ENCODE measurements around the gene TAS2R30.
A peak's percentile ranks its signal among the peaks of the same experiment; 100 is the strongest.

Gene TAS2R30, protein sequence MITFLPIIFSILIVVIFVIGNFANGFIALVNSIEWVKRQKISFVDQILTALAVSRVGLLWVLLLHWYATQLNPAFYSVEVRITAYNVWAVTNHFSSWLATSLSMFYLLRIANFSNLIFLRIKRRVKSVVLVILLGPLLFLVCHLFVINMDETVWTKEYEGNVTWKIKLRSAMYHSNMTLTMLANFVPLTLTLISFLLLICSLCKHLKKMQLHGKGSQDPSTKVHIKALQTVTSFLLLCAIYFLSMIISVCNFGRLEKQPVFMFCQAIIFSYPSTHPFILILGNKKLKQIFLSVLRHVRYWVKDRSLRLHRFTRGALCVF

DNA sequence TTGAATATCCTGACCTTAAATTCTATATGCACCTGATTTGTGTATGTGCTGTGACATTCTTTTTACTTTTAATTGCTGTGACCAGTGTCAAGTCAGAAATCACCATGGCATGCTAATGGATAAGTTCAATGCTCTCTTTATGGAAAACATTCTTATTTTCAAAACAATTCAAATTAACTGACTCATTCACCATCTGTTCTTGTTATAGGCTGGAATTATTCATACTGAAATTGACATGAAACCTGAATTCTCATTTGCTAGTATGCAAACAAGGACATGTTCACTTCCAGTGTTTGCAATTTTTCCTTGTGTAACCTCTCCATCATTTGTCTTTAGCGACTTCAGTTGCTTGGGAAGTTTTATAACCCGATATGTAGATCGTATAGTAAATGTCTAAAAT is at the start of gene TAS2R30:
TAS2R30 (minus strand) TSS at position 340 of the 400 bp plus-strand sequence. CDS start 400 bp downstream, outside the sequence.
- no peak for DNase-seq

DNA sequence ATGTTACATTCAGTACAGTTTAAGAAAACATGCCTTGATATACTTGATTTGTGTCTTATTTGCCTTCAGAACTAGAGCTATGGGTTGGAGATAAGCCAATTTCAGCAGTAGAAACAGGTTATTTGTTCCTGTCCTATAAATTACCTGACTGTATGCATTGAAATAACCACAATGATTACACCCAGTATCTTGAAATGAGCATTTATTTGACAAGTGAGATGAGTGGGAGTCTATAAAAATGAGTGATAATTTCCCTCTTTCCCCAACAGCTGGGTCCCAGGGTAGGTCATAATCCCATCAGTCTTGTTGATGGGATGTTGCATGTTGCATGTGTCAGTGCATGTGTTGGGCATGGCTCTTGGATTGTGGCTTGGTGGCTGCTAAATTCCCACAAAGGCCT is 48.6 kb upstream of the TAS2R30 start:
- no peak for DNase-seq

DNA sequence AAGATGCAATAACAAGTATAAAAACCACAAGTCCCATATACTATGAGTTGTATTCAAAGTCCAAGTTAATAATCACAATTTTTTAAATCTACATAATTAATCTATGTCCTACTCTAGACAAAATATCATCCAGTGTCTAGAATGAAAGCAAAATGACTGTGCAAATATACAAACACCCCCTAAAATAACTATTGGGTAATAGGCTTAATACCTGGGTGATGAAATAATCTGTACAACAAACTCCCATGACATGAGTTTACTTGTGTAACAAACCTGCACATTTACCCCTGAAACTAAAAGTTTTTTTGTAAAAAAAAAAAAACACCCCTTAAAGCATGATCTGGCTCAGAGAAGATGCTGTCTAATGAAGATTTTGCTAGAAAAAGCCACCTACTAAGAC is 48.1 kb upstream of the TAS2R30 start:
- no peak for DNase-seq

DNA sequence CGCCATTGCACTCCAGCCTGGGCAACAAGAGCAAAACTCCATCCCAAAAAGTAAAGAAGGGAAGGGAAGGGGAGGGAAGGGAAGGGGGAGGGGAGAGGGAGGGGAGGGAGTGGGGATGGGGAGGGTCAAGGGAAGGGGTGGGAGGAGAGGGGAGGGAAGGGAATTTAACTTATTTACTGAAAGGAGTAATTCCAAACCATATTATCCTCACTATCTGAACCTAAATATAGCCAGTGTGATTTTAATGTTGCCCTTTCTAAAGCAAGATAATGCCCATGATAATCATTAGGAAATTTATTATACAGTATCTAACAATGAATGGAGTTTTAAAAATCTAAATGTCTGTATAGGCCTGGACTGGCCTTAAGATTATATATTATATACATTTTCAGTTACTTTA is 43.8 kb upstream of the TAS2R30 start:
- DNase-seq, result no peak

DNA sequence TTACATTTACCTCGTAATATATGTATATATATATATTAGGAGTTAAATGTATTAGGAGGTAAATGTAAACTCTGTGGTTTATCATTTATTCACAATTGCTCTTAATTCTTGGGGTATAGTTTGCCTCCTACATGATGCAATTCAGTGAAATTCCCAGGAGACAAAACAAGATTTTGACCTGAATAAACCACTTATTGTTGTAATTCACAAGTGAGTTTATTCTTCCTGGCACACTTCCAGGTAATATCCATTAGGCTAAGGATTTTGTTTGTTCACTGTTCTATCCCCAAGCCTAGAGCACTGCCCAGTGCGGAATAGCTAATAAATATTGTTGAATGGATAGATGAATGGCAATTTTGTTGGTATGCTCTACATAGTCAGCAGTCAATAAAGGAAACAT is 39.6 kb upstream of the TAS2R30 start:
- no peak for DNase-seq

DNA sequence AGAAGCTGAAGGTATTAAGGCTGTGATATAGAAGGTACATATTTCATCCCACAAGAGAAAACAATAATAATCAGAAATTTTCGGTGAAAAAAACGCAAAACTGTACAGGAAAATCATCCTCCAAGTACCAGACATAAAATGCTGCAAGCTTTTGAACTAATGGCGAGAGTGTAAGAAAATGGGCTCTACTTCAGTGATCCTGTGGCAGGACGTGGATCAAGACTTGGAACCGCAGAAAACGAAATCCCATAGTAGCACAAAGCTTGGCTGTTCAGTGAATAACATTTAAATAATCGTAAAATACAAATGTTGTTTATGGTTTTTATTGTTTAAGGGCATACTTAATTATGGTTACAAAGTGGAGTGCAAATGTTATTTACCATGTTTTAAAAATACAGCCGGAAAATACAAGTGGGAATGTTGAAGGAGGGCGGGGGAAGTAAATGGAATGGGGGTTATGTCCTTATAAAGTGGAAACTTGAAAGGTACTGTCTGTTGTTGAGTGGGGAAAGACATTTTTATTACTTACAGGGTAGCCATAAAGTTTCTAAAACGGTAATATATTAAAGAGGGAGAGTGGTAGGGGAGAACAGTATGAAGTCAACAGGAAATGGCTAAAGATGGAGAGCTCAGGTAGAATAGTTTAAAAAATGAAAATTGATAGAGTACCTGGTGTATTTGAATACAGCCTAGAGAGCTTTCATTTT is 37.7 kb upstream of the TAS2R30 start:
- DNase-seq, result no peak

DNA sequence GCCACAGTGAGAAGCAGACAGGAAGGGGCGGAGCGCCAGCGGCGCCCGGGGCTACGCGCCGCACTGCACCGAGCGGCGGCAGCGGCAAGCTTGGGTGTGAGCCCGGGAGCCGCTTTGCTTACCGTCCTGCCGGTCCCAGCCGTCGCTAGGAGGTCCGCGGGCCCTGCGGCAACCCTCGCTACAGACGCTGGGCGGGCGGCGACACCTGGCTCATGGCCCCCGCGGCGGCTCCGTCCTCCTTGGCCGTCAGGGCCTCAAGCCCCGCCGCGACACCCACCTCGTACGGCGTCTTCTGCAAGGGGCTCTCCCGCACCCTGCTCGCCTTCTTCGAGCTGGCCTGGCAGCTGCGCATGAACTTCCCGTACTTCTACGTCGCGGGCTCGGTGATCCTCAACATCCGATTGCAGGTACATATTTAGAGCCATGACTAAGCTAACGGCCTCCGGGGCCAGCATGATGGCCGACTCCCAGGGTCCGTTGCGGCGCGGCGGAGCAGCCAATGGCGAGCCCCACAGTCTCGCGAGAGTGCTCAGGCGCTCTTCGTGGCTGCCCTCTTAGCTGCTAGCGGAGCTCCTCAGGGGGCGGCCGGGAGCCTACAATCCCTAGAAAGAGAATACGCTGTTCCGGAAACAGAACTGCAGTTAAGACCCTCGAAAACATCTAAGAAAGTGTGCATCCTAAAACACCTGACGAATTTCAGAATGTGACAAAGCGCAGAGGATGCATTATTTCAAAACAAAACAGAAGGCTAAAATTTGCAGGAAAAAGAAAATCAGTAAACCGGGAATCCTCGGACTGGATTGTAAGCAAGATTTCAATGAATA is 36.9 kb upstream of the TAS2R30 start, which contains the start of gene SMIM10L1:
SMIM10L1 (plus strand) TSS at position 50 of the 824 bp plus-strand sequence; CDS start at position 213, 163 bp downstream.
- peak; percentile 75 for DNase-seq

DNA sequence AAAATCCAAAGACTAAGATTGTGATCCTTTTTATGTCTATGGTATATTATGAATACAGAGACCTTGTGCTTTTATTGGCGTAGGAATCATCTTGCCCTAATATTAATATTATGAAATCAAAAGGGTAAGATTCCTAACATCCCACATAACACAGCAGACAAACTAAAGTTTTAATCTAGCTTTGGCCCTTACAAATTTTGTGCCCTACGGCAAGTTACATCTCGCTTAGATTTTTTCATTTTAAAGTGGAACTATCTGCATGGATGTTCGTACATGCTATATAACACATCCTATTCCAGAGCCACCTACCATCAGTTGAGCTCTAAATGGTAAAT is 36.3 kb upstream of the TAS2R30 start:
- no peak for DNase-seq

DNA sequence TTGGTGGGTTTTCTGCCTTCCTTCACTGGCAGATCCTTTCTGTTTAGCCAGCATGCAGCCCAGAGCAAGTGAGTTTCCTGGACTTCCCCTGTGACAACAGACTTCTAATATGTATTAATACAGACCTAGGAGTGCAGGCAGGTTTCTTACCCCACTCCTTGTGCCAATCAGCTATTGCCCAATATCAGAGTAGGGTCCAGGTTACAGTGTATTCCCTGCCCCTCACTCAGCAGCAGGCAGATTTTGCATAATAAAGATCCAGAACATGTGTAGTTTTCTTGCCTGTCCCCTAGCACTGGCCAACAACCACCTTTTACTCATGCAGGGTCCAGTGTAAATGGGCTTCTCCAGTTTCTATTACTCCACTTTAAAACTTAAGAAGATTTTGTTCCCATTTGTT is 31.9 kb upstream of the TAS2R30 start:
- DNase-seq, result no peak

DNA sequence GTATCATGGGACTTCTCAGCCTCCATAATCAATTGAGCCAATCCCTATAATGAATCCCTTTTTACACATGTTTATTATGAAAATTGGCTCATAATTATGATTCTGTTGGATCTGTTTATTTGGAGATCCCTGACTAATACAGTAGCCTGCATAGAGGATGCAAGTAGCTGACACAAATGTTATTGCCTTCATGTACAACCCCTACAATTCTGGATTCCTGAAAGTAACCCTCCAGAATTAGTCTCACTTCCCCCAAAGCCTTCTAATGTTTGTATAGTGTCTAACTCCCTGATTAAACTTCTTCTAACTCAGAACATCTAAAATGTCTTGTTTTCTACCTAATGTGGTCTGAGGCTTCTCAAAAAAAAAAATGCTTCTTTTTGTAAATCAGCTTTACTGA is 29.9 kb upstream of the TAS2R30 start:
- no peak for DNase-seq

DNA sequence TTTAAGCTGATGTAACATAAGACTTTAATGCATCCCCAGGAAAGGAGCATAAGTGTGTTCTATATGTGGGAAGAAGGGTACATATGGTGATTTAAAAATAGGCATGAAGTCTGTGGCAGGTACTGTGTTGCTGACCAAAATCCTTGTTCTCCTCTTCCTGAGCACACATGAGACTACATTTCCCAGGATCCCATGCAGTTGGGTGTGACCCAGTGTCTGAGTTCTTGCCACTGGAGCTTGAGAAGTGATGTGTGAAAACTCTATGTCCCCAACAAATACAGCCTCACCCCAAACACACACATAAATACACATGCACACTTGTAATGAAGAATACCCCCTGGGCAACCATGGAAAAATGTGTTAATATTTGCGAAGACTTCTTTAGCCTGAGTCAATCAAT is 28.1 kb upstream of the TAS2R30 start:
- DNase-seq, result no peak

DNA sequence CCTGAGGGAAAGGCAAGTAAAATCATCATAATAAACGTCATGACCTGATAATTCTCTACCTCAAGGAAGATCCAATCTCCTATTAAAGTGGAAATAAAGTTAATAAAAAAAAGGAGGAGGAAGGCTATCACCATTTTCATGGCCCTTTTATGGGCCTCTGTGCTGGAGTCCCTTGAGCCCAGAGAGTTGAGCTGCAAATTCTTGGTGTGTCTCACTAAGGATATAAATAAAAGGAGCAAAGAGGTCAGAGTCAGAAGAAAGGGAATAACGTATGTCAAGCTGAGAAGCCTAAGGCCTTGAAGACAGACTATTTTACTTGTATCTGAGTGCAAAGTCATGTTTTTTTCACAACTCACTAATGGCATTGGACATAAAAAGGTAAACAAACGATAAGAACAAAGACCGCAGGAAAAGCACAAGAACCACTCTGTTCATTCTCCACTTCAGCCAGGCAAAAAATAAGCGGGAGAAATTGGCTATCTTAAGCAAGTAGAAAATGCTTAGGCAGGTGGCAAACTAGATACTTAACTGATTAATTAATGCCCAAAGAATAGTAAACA is 24.5 kb upstream of the TAS2R30 start:
- no peak for DNase-seq

DNA sequence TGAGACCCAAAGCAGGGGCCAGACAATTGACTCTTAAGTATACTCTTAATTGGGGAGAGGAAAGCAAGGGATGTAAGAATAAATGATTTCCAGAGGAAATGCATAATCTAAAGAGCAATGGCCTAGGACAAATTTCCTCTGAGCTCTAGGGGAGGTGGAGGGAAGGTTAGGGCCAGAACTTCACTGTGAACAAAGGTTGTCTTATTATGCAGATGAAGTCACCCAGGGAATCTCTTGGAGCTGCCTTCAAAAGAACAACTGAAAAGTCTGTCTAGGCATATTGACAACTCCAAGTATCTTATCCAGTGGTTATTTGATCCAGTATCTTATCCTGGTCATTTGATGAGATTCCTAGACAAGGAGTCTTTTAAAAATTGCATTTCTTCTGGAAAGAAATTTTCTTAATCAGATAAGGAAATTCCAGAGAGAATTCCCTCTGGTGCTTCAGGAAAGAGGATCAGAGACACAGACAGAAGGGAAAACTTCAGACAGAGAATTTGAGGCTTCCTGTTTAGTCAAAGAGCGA is 20.0 kb upstream of the TAS2R30 start:
- no peak for DNase-seq

DNA sequence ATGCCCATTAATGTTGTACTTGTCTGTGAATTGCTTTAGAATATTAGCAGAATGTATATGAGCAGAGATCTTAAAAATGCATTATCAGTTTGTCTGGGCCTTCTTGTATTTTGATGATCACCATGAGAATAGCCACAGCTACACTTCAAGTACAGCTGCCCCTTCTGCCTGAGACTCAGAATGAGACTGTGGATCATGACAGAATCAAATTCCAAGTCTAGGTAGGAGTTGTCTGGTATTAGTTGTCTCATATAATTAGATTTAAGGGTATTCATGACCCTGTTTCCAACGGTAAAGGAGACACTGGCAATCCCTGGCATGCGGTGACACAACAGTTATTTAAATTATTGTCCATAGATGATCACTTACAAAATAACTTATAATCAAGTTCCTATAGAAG is 18.3 kb upstream of the TAS2R30 start:
- DNase-seq, result no peak

DNA sequence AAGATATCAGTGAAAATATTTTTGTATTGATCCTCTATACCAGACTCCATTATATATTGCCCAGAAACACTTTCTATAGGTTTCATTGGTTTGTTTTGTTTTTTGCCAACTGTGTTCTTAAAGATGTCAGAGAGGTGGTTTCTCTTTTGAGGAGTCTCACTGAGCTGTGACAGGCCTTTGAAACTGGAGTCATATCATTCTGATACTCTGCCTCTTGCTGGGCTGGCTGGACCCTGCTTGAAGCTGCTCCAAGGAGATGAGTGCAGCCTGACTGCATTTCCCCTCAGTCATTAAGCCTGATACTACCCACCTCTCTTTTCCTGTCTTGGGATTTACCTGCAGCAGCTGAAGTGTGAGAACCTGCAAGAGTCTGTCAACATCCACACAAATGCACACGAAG is 16.4 kb upstream of the TAS2R30 start:
- no peak for DNase-seq

DNA sequence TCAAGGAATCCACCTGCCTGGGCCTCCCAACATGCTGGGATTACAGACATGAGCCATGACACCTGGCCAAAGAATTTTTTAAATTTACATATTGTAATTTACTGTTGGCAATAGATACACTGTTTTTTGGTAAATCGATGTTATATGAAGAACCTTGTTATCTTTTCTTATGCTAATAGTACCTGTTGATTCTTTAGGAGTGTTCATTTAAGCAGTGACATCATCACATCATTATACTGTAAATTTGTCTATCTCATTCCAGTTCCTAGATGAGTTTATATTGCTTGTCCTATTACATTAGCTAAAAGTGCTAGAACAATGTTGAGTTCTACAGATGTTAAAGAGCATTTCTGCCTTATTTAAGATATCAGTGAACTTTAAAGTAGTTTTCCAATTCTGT is 13.0 kb upstream of the TAS2R30 start:
- DNase-seq, result no peak

DNA sequence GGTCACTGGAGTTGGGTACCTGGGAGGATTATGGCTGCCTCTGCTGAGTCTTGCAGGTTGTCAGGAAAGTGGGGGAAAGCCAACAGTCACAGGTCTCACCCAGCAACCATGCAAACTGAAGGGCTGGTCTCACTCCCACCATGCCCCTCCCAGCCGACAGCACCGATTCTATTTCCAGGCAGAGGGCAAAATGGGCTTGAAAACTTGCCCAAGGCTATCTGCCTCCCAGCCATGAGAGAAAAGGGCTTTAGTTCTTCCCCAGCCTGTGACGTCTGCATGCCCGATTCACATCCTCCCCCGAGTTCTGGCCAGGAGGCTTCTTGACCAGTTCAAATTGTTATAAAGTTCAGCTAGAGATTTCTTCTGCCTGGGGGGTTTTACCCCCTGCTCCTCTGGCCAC is 9.9 kb upstream of the TAS2R30 start:
- no peak for DNase-seq

DNA sequence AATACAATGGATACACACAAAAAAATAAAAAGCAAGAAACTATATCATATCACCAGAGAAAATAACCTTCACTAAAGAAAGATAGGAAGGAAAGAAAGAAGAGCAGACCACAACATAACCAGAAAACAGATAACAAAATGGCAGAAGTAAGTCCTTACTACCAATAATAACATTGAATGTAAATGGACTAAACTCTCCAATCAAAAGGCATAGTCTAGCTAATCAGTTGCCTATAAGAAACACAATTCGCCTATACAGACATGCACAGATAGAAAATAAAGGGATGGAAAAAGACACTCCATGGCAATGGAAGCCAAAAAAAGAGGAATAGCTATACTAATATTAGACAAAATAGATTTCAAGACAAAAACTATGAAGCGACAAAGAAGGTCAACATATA is 8.9 kb upstream of the TAS2R30 start:
- DNase-seq, result no peak

DNA sequence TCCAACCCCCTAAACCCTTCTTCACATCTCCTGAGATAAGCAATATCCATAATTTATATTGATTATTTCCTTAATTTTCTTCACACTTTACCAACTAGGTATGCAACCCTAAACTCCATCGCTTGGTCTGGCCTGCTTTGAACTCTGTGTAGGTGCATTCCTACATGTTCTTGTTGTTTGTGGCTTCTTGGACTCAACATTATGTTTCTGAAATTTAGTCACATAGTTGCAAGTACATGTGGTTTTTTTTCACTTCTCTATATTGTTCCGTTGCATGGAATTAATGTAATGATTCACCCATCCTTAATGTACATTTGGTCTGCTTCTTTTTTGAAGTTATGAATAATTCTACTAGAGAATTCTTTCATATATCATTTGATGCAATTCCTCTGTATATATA is 1.6 kb upstream of the TAS2R30 start:
- DNase-seq, result no peak

DNA sequence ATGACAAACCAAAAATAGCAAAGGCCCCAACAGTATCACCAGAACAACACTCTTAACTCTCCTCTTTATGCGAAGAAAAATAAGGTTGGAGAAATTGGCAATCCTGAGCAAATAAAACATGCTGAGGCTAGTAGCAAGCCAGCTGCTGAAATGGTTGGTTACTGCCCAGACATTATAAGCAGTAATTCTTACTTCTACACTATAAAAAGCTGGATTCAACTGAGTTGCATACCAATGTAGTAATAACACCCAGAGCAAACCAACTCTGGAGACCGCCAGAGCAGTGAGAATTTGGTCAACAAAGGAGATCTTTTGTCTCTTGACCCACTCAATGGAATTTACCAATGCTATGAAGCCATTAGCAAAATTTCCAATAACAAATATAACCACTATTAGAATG is 628 bp downstream of the TAS2R30 start:
- no peak for DNase-seq

DNA sequence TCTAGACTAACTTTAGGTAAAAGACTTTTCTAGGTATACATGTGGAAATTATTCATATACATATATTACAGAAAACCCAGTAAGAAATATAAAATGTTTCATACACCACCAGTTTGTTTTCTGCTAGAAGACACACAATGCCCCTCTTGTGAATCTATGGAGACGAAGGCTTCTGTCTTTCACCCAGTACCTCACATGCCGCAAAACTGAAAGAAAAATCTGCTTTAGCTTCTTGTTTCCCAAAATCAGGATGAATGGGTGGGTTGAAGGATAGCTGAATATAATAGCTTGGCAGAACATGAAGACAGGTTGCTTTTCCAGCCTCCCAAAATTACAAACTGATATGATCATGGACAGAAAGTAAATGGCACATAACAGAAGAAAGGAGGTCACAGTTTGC is 1.3 kb downstream of the TAS2R30 start:
- DNase-seq, result no peak

DNA sequence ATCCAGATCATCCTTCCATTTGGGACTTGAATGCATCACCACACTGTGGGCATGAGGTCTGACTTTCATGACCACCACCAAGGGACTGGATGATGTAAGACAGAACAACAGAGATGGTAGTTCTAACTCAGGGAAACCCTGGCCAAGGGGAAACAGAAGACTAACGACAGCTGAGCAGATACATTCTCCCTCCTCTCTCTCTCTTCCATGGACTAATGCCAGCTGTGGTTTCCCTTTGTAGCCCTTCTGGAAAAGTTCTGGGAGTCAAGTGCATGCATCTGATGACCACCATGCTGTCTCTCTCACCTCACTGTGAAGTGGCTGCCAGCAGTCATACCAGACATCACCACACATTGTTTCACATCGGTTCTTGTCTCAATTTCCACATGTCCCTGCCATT is 3.4 kb downstream of the TAS2R30 start:
- no peak for DNase-seq

DNA sequence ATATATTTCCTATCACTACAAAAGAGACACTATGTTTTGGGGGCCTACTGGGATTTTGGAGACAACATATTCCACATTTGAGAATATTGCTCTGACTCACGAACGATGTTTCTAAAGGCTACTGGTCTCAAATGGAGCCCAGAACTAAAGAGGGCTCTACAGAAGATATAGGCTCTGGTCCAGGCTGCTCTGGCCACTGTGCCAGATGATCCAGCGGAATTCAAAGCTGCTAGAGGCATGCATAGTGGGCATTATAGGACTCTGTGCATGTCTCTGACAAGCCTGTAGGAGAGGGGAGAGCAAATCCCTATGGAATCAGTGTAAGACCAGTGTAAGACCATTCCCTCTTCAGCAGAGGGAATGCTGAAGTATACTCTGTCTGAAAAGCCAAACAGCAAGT is 4.1 kb downstream of the TAS2R30 start:
- no peak for DNase-seq

All from GOT3 (cell line).